Endothelial cell (in vitro differentiated cells): ENCODE data around the gene NECAP2. TPM values are rescaled to one million over a fixed set of nuclear protein-coding genes. Genes with fewer than 3 reads are reported as not detected.

Experiments
- DNase-seq: peaks from one replicate; pipeline ENCODE4 v3.0.0; 2021; ENCODE audit warnings: low spot score
- H3K27ac Mint-ChIP-seq: one replicate; pipeline ENCODE4 v1.8.0; 2021; ENCODE audit warnings: mixed read lengths, inconsistent platforms; ENCODE audit not compliant: unreplicated experiment
- H3K27me3 Mint-ChIP-seq: one replicate; pipeline ENCODE4 v1.8.0; 2021; ENCODE audit warnings: mild to moderate bottlenecking, moderate library complexity, mixed read lengths, inconsistent platforms; ENCODE audit not compliant: unreplicated experiment
- H3K36me3 Mint-ChIP-seq: one replicate; pipeline ENCODE4 v1.8.0; 2021; ENCODE audit warnings: mild to moderate bottlenecking, low read depth, mixed read lengths, inconsistent platforms; ENCODE audit not compliant: unreplicated experiment
- H3K4me1 Mint-ChIP-seq: one replicate; pipeline ENCODE4 v1.8.0; 2021; ENCODE audit warnings: mild to moderate bottlenecking, mixed read lengths, inconsistent platforms; ENCODE audit not compliant: unreplicated experiment
- H3K4me3 Mint-ChIP-seq: one replicate; pipeline ENCODE4 v1.8.0; 2021; ENCODE audit warnings: mild to moderate bottlenecking, mixed read lengths, inconsistent platforms; ENCODE audit not compliant: unreplicated experiment
- H3K9me3 Mint-ChIP-seq: one replicate; pipeline ENCODE4 v1.8.0; 2021; ENCODE audit warnings: mixed read lengths, inconsistent platforms; ENCODE audit not compliant: unreplicated experiment
- total RNA-seq: library from RNA; stranded (reverse); fragmentation: NEBNext Ultra II Directional; extraction: Animal tissue kit (Norgen Biotek cat#: 25700); gene quantifications from one replicate; pipeline ENCODE4 v1.2.1, GENCODE V29; 2021; ENCODE audit not compliant: unreplicated experiment
- TF ChIP-seq, protein P1 (sequence below): fragments of 200-600 bp; sonication (generic); IDR thresholded peaks from one replicate; pipeline ENCODE4 v1.5.0; 2021; ENCODE audit warnings: antibody characterized with exemption; ENCODE audit not compliant: unreplicated experiment

The NECAP2 gene
- total RNA-seq, 1 donor from 2014 or later, result 192 TPM

DNA sequence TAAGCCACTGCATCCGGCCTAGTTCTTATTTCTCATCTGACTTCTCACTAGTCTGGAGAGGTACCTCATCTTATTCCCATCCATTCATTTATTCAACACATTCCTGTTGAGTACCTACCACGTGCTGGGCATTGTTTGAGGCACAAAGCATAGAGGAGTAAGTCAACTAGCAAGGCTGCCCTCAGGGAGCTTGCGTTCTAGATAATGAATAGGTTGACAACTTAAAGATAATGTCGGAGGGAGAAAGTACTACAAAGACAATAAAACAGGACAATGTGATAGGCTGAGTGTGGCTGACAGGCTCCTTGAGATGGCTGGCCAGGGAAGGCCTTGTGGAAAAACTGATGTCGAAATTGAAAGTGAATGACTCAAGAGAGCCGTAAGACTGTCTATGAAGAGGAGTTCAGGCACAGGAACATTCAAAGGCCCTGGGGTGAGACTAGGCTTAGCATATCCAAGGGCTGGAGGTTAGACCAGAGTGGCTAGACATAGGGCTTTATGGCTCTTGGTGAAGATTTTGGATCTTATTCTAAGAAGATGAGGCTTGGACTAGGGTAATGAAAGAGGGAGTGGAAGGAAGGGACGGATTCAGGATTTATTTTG lies 21.6 kb upstream of the NECAP2 start:
- H3K9me3 Mint-ChIP-seq, result no peaks in the 10 kb centered on the region
- H3K4me3 Mint-ChIP-seq, result no peak overlapping the region
- peak overlapping the region; percentile 11 for H3K27ac Mint-ChIP-seq
- TF ChIP-seq, protein P1, sequence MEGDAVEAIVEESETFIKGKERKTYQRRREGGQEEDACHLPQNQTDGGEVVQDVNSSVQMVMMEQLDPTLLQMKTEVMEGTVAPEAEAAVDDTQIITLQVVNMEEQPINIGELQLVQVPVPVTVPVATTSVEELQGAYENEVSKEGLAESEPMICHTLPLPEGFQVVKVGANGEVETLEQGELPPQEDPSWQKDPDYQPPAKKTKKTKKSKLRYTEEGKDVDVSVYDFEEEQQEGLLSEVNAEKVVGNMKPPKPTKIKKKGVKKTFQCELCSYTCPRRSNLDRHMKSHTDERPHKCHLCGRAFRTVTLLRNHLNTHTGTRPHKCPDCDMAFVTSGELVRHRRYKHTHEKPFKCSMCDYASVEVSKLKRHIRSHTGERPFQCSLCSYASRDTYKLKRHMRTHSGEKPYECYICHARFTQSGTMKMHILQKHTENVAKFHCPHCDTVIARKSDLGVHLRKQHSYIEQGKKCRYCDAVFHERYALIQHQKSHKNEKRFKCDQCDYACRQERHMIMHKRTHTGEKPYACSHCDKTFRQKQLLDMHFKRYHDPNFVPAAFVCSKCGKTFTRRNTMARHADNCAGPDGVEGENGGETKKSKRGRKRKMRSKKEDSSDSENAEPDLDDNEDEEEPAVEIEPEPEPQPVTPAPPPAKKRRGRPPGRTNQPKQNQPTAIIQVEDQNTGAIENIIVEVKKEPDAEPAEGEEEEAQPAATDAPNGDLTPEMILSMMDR, result no peak
- H3K36me3 Mint-ChIP-seq, result no peaks in the 10 kb centered on the region
- no peak for DNase-seq
- peaks cover 3% of the 10 kb centered on the region for H3K27me3 Mint-ChIP-seq
- peaks cover 3% of the 10 kb centered on the region for H3K4me1 Mint-ChIP-seq

DNA sequence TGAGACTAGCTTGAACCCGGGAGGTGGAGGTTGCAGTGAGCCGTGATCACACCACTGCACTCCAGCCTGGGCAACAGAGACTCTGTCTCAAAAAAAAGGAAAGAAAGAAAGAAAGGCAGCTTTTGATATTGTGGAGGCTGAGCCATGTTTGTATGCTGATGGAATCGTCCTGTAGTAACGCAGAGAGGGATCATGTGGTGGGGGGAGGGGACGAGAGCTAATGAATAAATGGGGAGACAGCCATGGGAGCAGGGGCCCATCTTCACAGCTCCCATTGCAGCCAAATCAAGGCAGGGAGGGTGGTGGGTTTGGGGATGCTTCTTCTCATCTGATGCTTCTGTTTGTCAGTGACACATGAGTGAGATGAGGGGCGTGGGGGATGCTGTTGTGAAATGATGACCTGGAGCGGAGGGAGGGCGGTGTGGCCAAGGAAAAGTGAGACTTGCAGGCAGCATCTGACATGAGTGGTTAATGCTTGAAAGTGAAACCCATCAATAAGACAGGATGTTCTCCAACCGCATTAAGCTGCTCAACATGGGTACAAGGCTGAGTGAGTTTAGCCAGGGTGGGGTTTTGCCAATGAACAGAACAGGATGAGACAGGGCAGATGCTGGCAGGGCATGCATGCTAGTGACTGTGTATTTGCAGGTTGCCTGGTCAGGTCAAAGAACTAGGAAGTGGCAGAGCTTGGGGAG lies 20.0 kb upstream of the NECAP2 start:
- DNase-seq, result no peak
- TF ChIP-seq, protein P1, result no peak

DNA sequence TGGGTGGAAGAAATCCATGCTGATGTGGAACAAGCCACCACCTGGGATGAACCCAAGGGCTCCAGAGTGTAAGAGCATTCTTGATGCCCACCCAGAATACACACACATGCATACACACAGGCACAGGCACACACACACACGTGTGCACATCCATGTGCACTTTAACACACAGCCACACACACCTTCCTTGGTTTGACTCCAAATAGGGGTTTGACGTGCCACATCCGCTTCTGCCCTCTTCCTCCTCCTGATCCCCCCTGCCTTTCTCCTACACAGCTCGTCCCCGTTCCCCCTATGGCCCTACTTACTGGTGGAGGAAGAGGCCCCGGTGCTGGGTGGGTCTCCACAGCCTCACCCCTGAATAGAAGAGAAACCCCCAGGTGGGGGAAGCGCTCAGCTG lies 19.3 kb upstream of the NECAP2 start:
- H3K4me3 Mint-ChIP-seq, result no peak overlapping the region
- DNase-seq, result no peak
- no peaks in the 10 kb centered on the region for H3K36me3 Mint-ChIP-seq
- TF ChIP-seq, protein P1, result no peak
- no peaks in the 10 kb centered on the region for H3K9me3 Mint-ChIP-seq
- peaks cover 3% of the 10 kb centered on the region for H3K27me3 Mint-ChIP-seq
- H3K27ac Mint-ChIP-seq, result no peak overlapping the region
- peaks cover 3% of the 10 kb centered on the region for H3K4me1 Mint-ChIP-seq

More for the DNA sequence above, 20.0 kb upstream of the NECAP2 start:
- H3K9me3 Mint-ChIP-seq, result no peaks in the 10 kb centered on the region
- H3K4me1 Mint-ChIP-seq, result peaks cover 3% of the 10 kb centered on the region
- H3K27me3 Mint-ChIP-seq, result peaks cover 3% of the 10 kb centered on the region
- H3K4me3 Mint-ChIP-seq, result no peak overlapping the region
- no peaks in the 10 kb centered on the region for H3K36me3 Mint-ChIP-seq
- peak overlapping the region; percentile 16 for H3K27ac Mint-ChIP-seq

- no peak overlapping the region for H3K27ac Mint-ChIP-seq
- H3K4me1 Mint-ChIP-seq, result peaks cover 3% of the 10 kb centered on the region
- no peak overlapping the region for H3K4me3 Mint-ChIP-seq
- no peaks in the 10 kb centered on the region for H3K36me3 Mint-ChIP-seq
- no peak for DNase-seq
- TF ChIP-seq, protein P1, result no peak
- H3K27me3 Mint-ChIP-seq, result peaks cover 3% of the 10 kb centered on the region
- no peaks in the 10 kb centered on the region for H3K9me3 Mint-ChIP-seq
Measured at GRCh38 chr1:16422041-16422440, 18.5 kb upstream of the NECAP2 start.
